ENCODE data around the gene NDUFA13.

NDUFA13 gene

DNA sequence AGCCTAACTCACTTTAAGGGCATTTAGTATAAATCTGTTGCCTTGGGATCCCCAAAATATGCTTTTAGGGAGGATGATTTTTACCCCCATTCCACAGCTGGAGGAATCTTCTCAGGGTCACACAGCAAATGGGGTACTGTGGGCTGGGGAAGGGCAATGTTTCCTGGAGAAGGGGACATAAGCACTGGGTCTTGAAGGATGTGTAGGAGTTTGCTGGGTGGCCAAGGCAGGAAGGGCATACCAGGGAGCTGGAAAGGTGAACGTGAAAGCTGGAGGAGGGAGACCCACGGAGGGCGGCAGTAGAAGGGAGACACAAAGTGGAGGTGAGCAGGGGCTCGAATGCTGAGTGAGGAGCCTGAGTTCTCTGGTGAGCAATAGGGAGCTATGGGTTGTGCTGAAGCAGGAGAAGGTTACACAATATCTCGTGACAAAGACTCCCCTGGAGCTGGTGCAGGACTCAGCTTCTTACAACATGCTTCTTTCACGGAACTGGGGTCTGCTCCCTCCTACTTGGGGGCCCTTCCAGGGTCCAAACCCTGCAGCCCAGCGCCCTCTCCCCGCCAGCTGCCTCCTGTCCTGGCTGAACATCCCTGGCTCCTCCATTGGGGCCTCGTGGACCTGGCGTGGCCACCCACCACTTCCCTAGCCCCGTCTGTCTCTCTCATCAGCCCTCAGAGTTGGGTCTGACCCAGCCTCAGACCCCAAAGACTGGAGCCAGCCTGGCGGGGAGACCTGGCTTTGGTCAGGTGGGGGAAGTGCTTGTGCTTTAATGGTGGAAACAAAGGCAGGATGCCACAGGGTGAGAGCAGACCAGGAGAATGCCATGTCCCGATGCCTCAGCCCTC, 33.1 kb downstream of the NDUFA13 start:
- no peak overlapping the region for H3K9ac ChIP-seq (ENCODE audit: low read depth, low read length)
- H3K27me3 ChIP-seq (ENCODE audit: insufficient read depth, low read length), result no peaks in the 10 kb centered on the region
- H3K4me1 ChIP-seq (ENCODE audit: insufficient read depth, low read length), result no peaks in the 10 kb centered on the region
- H3K36me3 ChIP-seq (ENCODE audit: insufficient read depth, low read depth, low read length), result no peaks in the 10 kb centered on the region
- H3K4me3 ChIP-seq (ENCODE audit: low read length), result no peak overlapping the region
- H3K27ac ChIP-seq (ENCODE audit: low read length), result no peak overlapping the region
- no peaks in the 10 kb centered on the region for H3K9me3 ChIP-seq (ENCODE audit: insufficient read depth, low read depth, low read length)

GRCh38 chr19:19549804-19550464, 33.9 kb downstream of the NDUFA13 start:
- Histone ChIP-seq H3K4me1 (ENCODE audit: insufficient read depth, low read length) (no peaks in the 10 kb centered on the region), H3K27me3 (ENCODE audit: insufficient read depth, low read length) (no peaks in the 10 kb centered on the region), H3K4me3 (ENCODE audit: low read length) (no peak overlapping the region), H3K9me3 (ENCODE audit: insufficient read depth, low read depth, low read length) (no peaks in the 10 kb centered on the region), H3K9ac (ENCODE audit: low read depth, low read length) (no peak overlapping the region), H3K36me3 (ENCODE audit: insufficient read depth, low read depth, low read length) (no peaks in the 10 kb centered on the region), H3K27ac (ENCODE audit: low read length) (no peak overlapping the region)

DNA sequence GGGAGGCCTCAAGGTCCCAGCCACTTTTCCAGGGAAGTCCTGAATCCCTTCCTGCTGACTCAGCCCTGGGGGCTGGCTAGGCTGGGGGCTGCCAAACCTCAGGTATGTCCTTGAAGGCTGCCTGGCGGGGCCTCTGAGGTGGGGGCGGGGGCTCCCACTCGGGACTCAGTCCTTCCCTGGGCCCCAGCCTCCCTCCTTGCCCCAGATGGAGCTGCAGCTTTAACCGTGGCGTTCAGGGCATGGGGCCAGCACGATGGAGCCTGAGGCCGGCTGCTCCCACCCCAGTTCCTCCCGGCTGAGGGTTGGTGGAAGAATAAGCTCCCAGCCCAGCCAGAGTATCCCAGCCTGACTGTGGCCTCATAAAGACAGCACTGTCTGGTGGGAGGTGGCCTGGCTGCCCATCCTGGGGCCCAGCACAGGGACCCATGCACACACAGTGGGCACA, 34.5 kb downstream of the NDUFA13 start:
- H3K4me1 ChIP-seq (ENCODE audit: insufficient read depth, low read length), result no peaks in the 10 kb centered on the region
- no peak overlapping the region for H3K4me3 ChIP-seq (ENCODE audit: low read length)
- no peak overlapping the region for H3K27ac ChIP-seq (ENCODE audit: low read length)
- H3K9ac ChIP-seq (ENCODE audit: low read depth, low read length), result no peak overlapping the region
- H3K36me3 ChIP-seq (ENCODE audit: insufficient read depth, low read depth, low read length), result no peaks in the 10 kb centered on the region
- no peaks in the 10 kb centered on the region for H3K9me3 ChIP-seq (ENCODE audit: insufficient read depth, low read depth, low read length)
- H3K27me3 ChIP-seq (ENCODE audit: insufficient read depth, low read length), result no peaks in the 10 kb centered on the region

GRCh38 chr19:19550972-19551852, 35.2 kb downstream of the NDUFA13 start:
- Histone ChIP-seq H3K4me3 (ENCODE audit: low read length) (no peak overlapping the region), H3K4me1 (ENCODE audit: insufficient read depth, low read length) (no peaks in the 10 kb centered on the region), H3K27me3 (ENCODE audit: insufficient read depth, low read length) (no peaks in the 10 kb centered on the region), H3K9me3 (ENCODE audit: insufficient read depth, low read depth, low read length) (no peaks in the 10 kb centered on the region), H3K27ac (ENCODE audit: low read length) (no peak overlapping the region), H3K36me3 (ENCODE audit: insufficient read depth, low read depth, low read length) (no peaks in the 10 kb centered on the region), H3K9ac (ENCODE audit: low read depth, low read length) (no peak overlapping the region)

GRCh38 chr19:19551853-19552192, 35.8 kb downstream of the NDUFA13 start:
- H3K4me1 ChIP-seq (ENCODE audit: insufficient read depth, low read length), result no peaks in the 10 kb centered on the region
- H3K27me3 ChIP-seq (ENCODE audit: insufficient read depth, low read length), result no peaks in the 10 kb centered on the region
- no peak overlapping the region for H3K27ac ChIP-seq (ENCODE audit: low read length)
- no peaks in the 10 kb centered on the region for H3K36me3 ChIP-seq (ENCODE audit: insufficient read depth, low read depth, low read length)
- no peak overlapping the region for H3K4me3 ChIP-seq (ENCODE audit: low read length)
- no peak overlapping the region for H3K9ac ChIP-seq (ENCODE audit: low read depth, low read length)
- no peaks in the 10 kb centered on the region for H3K9me3 ChIP-seq (ENCODE audit: insufficient read depth, low read depth, low read length)

- H3K9me3 ChIP-seq (ENCODE audit: insufficient read depth, low read depth, low read length), result no peaks in the 10 kb centered on the region
- H3K9ac ChIP-seq (ENCODE audit: low read depth, low read length), result no peak overlapping the region
- no peaks in the 10 kb centered on the region for H3K4me1 ChIP-seq (ENCODE audit: insufficient read depth, low read length)
- H3K36me3 ChIP-seq (ENCODE audit: insufficient read depth, low read depth, low read length), result no peaks in the 10 kb centered on the region
- H3K27ac ChIP-seq (ENCODE audit: low read length), result no peak overlapping the region
- no peak overlapping the region for H3K4me3 ChIP-seq (ENCODE audit: low read length)
- no peaks in the 10 kb centered on the region for H3K27me3 ChIP-seq (ENCODE audit: insufficient read depth, low read length)
These were observed 36.8 kb downstream of the NDUFA13 start for GRCh38 chr19:19552798-19553197.

GRCh38 chr19:19553670-19554069, 37.6 kb downstream of the NDUFA13 start:
- Histone ChIP-seq H3K36me3 (ENCODE audit: insufficient read depth, low read depth, low read length) (no peaks in the 10 kb centered on the region), H3K4me3 (ENCODE audit: low read length) (no peak overlapping the region), H3K27ac (ENCODE audit: low read length) (no peak overlapping the region), H3K9ac (ENCODE audit: low read depth, low read length) (no peak overlapping the region), H3K4me1 (ENCODE audit: insufficient read depth, low read length) (no peaks in the 10 kb centered on the region), H3K9me3 (ENCODE audit: insufficient read depth, low read depth, low read length) (no peaks in the 10 kb centered on the region), H3K27me3 (ENCODE audit: insufficient read depth, low read length) (no peaks in the 10 kb centered on the region)

DNA sequence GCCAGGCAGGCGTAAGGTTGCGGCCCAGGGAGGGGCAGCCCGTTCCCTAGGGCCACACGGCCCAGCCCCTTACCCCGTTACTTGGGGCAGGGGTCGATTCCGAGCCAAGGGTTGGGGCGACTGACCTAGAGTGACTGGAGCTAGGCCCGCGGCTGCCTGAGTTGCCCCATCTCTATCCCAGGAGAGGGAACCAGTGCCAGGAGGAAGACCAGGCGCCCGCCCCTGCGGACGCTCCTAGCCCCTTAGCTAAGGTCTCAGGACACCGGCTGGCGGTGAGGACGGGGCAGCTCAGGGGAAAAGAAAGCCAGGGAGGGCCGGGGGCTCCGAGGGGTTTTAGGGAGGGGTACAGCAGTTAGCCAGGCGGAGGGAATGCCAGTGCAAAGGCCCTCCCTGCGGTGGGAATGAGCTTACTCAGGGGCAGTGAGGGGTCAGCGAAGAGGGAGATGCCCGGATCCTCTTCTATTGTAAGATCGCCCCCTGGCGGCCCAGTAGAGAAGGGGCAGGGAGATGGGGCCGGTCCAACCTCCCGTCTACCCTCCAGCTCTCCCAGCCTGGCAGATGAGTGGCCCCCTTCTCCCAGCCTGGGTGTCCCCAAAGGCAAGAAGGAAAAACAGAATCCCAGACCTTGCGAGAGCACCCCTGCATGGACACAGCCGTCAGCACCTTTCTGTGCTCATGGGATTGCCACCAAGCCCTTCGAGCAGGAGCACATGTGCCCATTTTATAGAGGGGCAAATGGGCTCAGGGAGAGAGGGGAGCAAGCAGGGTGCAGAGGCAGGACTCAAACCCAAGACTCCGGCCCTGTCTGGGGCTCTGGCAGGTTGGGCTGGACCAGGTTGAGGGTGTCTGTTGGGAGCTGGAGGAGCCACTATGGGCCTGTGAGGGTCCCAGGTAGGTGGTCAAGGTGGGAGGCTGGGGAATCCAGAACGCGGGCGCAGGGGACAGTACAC, 38.3 kb downstream of the NDUFA13 start:
- Histone ChIP-seq H3K27me3 (ENCODE audit: insufficient read depth, low read length) (no peaks in the 10 kb centered on the region), H3K27ac (ENCODE audit: low read length) (no peak overlapping the region), H3K4me1 (ENCODE audit: insufficient read depth, low read length) (no peaks in the 10 kb centered on the region), H3K9ac (ENCODE audit: low read depth, low read length) (no peak overlapping the region), H3K4me3 (ENCODE audit: low read length) (no peak overlapping the region), H3K9me3 (ENCODE audit: insufficient read depth, low read depth, low read length) (no peaks in the 10 kb centered on the region), H3K36me3 (ENCODE audit: insufficient read depth, low read depth, low read length) (no peaks in the 10 kb centered on the region)

GRCh38 chr19:19558055-19558454, 42.0 kb downstream of the NDUFA13 start:
- H3K36me3 ChIP-seq (ENCODE audit: insufficient read depth, low read depth, low read length), result no peaks in the 10 kb centered on the region
- no peak overlapping the region for H3K4me3 ChIP-seq (ENCODE audit: low read length)
- H3K27me3 ChIP-seq (ENCODE audit: insufficient read depth, low read length), result no peaks in the 10 kb centered on the region
- H3K4me1 ChIP-seq (ENCODE audit: insufficient read depth, low read length), result no peaks in the 10 kb centered on the region
- H3K27ac ChIP-seq (ENCODE audit: low read length), result no peak overlapping the region
- H3K9me3 ChIP-seq (ENCODE audit: insufficient read depth, low read depth, low read length), result no peaks in the 10 kb centered on the region
- no peak overlapping the region for H3K9ac ChIP-seq (ENCODE audit: low read depth, low read length)

DNA sequence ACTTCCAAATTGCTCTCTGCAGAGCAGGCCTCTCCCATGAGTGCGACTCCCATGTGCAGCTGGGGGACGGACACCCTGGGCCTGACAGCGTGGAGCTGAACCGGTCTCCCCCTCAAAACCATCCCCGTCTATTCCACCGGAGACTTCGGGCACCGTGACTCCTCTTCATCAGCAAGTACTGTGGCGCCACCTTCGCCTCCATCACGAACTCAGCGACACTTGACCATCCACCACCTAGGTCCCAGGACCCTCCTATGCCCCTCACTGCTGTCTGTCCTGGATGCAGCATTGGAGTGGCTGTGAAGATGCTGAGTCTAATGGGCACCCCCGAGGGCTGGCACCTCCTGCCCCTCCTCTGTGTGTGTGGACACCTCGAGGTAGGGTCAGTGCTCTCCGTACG, 42.6 kb downstream of the NDUFA13 start:
- Histone ChIP-seq H3K27ac (ENCODE audit: low read length) (no peak overlapping the region), H3K27me3 (ENCODE audit: insufficient read depth, low read length) (no peaks in the 10 kb centered on the region), H3K36me3 (ENCODE audit: insufficient read depth, low read depth, low read length) (no peaks in the 10 kb centered on the region), H3K9ac (ENCODE audit: low read depth, low read length) (no peak overlapping the region), H3K9me3 (ENCODE audit: insufficient read depth, low read depth, low read length) (no peaks in the 10 kb centered on the region), H3K4me1 (ENCODE audit: insufficient read depth, low read length) (no peaks in the 10 kb centered on the region), H3K4me3 (ENCODE audit: low read length) (no peak overlapping the region)

GRCh38 chr19:19559931-19560330, 43.9 kb downstream of the NDUFA13 start:
- Histone ChIP-seq H3K27me3 (ENCODE audit: insufficient read depth, low read length) (no peaks in the 10 kb centered on the region), H3K9me3 (ENCODE audit: insufficient read depth, low read depth, low read length) (no peaks in the 10 kb centered on the region), H3K4me1 (ENCODE audit: insufficient read depth, low read length) (no peaks in the 10 kb centered on the region), H3K36me3 (ENCODE audit: insufficient read depth, low read depth, low read length) (no peaks in the 10 kb centered on the region), H3K27ac (ENCODE audit: low read length) (no peak overlapping the region), H3K9ac (ENCODE audit: low read depth, low read length) (no peak overlapping the region), H3K4me3 (ENCODE audit: low read length) (no peak overlapping the region)

Data from iPS-20b (cell line).